HG03460 (cell line): Measurements from ENCODE around the gene GNAO1.
"Not testable (repeated sequence)": the region's sequence is repeated elsewhere in the genome, so short reads cannot be mapped to it uniquely, and the experiment has no call there.

Experiments
- ATAC-seq: cut with Tn5 transposase; IDR thresholded peaks from one replicate; pipeline ENCODE4 v1.9.1; 2021; ENCODE audit not compliant: unreplicated experiment

The GNAO1 gene

DNA sequence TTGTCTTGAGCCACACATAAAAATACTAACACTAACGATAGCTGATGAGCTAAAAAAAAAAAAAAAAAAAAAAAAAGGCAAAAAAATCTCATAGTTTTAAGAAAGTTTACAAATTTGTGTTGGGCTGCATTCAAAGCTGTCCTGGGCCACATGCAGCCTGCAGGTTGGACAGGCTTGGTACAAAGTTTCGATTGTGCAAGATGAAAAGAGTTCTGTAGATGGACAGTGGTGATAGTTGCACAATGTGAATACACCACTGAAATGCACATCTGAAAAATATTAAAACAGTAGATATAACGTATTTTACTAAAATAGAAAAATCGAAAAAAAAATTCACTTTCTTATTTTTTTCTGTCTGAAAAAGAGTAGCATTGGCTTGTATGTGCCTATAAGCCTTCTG is 191.2 kb downstream of the GNAO1 start:
- ATAC-seq = no peak

GRCh38 chr16:56382901-56383355 is 191.6 kb downstream of the GNAO1 start:
- ATAC-seq = no peak

DNA sequence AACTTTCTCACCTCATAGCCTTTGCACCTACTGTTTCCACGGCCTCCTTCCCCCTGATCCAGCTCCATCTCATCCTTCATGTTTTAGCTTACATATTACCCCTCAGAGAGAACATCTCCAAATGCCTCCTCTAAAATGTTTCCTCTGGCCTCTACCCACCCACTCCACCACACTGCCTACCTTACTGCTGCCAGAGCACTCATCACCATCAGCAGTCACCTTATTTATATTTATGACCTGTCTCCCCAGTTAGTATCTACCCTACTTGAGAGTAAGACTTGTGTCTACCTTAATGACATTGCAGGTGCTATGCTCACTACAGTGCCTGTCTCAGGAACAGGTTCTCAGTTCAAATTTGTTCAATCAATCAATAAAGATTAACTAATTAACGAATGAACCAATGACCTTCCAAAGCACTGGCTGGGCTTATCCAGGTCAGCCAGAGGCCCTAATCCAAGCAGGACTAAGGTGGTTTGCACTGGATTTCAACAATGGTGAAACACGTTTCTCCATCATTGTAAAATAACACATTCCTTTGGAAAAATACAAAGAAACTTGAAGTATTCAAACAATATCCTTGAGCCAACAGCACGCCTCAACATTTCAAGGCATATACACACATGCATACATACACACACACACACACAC is 192.9 kb downstream of the GNAO1 start:
- ATAC-seq = no peak

DNA sequence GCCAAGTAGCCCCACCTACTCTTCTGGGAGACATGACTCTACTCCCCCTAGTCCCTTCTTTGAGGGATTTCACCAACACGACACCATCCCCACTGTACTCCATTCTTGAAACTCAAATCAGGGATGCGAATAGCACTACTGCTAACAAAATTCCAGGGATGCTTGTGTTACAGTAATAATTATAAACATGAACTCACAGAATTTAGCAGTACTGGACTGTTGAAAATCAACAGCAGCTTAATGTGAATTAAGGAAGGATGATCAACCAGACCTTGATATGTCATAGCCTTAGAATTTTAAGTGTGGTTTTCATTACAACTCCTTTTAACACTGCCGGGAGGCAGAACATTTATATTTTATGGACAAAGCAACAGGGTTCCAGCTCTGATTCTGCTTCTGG is 196.1 kb downstream of the GNAO1 start:
- ATAC-seq = no peak

GRCh38 chr16:56388209-56388608 is 196.9 kb downstream of the GNAO1 start:
- no peak for ATAC-seq

GRCh38 chr16:56389554-56389953 is 198.3 kb downstream of the GNAO1 start:
- ATAC-seq = no peak

- ATAC-seq = not testable (repeated sequence)
Measured at GRCh38 chr16:56396724-56397123, 205.4 kb downstream of the GNAO1 start.

GRCh38 chr16:56399047-56399446 is 207.8 kb downstream of the GNAO1 start:
- ATAC-seq = no peak

DNA sequence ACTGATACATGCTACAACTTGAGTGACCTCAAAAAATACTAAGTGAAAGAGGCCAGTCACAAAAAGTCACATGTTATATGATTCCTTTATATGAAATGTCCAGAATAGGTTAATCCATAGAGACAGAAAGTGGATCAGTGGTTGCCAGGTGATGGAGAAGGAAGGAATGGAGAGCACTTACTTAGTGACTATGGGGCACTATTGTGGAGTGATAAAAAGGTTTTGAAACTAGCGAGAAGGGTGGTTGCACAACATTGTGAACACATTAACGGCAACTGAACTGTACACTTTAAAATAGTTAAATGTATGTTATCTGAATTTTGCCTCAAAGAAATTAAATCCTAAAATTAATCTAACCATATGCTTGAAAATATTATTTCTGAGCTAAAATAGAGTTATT is 208.2 kb downstream of the GNAO1 start:
- ATAC-seq = no peak

- no peak for ATAC-seq
Measured at GRCh38 chr16:56400458-56400857, 209.2 kb downstream of the GNAO1 start.

DNA sequence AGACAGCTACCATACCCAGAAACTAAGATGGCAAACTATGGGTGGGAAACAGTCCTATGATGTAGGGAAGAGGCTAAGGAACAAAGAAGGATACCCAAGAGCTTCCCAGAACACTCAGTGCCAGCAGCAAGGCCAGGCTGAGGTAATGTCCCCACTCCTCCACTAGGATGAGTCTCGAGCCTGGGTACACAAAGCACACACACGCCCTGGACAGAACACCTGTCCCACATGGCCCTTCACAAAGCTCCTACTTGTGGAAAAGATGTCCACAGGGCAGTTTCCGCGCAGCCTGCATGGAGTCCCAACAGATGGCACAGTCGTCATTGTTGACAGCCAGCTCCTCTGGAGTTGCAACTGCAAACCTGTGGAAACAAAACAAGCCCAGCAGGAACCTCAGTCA is 210.2 kb downstream of the GNAO1 start:
- no peak for ATAC-seq

GRCh38 chr16:56405977-56406672 is 214.8 kb downstream of the GNAO1 start:
- ATAC-seq = no peak
